ENCODE results near the gene RAPGEF4. TPM values are rescaled to one million over a fixed set of nuclear protein-coding genes. Genes with fewer than 3 reads are reported as not detected.

RAPGEF4 gene
- total and polyA plus RNA-seq, 2 of the 13 experiments (the other 11 are each of a cell fraction or from before 2014, with no cell fraction given): 0.78 to 0.91 TPM

DNA sequence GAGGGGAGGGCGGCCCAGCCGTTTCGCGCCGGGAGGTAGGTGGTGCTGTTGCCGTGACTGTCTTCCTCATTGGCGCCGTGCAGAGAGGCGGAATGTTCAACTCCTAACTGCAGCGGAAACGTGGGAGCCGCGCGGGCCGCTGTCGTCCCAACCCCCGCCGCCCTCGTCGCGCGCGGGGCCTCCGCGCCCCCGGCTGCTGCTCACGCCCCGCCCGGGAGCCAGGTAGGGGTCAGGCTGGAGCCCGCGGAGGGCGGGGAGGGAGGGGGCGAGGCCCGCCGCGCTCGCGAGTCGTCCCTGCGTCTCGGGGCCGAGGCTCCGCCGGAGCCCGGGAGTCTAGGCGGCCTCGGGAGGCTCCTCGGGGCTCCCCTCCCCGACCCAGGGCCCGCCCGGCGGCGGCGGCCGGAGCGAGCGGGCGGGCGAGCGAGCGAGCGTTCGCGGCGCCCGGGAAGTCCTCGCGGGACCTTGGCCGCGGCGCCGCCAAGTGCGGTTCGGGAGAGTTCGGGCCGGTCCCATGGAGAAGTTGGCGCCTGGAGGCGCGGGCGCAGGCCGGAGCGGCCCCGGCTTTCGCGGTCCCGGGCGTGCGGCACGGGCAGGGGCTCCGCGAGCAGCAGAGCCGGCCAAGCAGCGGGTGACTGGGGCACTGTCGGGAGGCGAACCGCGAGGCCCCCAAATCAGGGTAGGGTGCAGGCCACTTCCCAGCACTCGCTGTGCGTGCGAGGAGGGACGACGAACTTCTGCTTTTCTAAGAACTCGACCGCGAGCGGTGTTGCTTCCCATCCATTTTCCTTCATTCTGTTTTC is 340.3 kb downstream of the RAPGEF4 start, which contains the start of gene MAP3K20 (continued):
- TF ChIP-seq, protein P1, sequence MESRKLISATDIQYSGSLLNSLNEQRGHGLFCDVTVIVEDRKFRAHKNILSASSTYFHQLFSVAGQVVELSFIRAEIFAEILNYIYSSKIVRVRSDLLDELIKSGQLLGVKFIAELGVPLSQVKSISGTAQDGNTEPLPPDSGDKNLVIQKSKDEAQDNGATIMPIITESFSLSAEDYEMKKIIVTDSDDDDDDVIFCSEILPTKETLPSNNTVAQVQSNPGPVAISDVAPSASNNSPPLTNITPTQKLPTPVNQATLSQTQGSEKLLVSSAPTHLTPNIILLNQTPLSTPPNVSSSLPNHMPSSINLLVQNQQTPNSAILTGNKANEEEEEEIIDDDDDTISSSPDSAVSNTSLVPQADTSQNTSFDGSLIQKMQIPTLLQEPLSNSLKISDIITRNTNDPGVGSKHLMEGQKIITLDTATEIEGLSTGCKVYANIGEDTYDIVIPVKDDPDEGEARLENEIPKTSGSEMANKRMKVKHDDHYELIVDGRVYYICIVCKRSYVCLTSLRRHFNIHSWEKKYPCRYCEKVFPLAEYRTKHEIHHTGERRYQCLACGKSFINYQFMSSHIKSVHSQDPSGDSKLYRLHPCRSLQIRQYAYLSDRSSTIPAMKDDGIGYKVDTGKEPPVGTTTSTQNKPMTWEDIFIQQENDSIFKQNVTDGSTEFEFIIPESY (CRISPR knock-in tag; IDR thresholded peaks at IDR 0.05): no peak
- TF ChIP-seq, protein P2, sequence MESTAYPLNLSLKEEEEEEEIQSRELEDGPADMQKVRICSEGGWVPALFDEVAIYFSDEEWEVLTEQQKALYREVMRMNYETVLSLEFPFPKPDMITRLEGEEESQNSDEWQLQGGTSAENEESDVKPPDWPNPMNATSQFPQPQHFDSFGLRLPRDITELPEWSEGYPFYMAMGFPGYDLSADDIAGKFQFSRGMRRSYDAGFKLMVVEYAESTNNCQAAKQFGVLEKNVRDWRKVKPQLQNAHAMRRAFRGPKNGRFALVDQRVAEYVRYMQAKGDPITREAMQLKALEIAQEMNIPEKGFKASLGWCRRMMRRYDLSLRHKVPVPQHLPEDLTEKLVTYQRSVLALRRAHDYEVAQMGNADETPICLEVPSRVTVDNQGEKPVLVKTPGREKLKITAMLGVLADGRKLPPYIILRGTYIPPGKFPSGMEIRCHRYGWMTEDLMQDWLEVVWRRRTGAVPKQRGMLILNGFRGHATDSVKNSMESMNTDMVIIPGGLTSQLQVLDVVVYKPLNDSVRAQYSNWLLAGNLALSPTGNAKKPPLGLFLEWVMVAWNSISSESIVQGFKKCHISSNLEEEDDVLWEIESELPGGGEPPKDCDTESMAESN (CRISPR knock-in tag; conservative IDR thresholded peaks at IDR 0.05): no peak
- TF ChIP-seq SSRP1 (CRISPR knock-in tag; IDR thresholded peaks at IDR 0.05): no peak
- no peak for TF ChIP-seq ZNF460 (CRISPR knock-in tag; IDR thresholded peaks at IDR 0.05; ENCODE audit: borderline replicate concordance)
- TF ChIP-seq ZNF614 (CRISPR knock-in tag; IDR thresholded peaks at IDR 0.05; ENCODE audit: borderline replicate concordance): no peak
- TF ChIP-seq ARHGAP35 (CRISPR knock-in tag; IDR thresholded peaks at IDR 0.05; ENCODE audit: borderline replicate concordance): no peak; the same call in 1 of the 2 replicates
- TF ChIP-seq KMT2A (CRISPR knock-in tag; IDR thresholded peaks at IDR 0.05): peak; percentile 43
- 0 out of 2 replicates have a peak, but pooled peaks have one; percentile 37 for TF ChIP-seq ZNF768 (CRISPR knock-in tag; IDR thresholded peaks at IDR 0.05)
- peak; percentile 86 for TF ChIP-seq ZNF563 (CRISPR knock-in tag; IDR thresholded peaks at IDR 0.05)
- no peak for TF ChIP-seq ARID2 (CRISPR knock-in tag; IDR thresholded peaks at IDR 0.05; ENCODE audit: borderline replicate concordance)
- no peak for TF ChIP-seq NONO (IDR thresholded peaks at IDR 0.05)
- no peak for TF ChIP-seq NONO (CRISPR knock-in tag; conservative IDR thresholded peaks at IDR 0.05)
- TF ChIP-seq ZNF777 (CRISPR knock-in tag; IDR thresholded peaks at IDR 0.05): peak; percentile 85
- no peak for TF ChIP-seq ELF3 (CRISPR knock-in tag; IDR thresholded peaks at IDR 0.05)
- no peak for TF ChIP-seq ZNF264 (CRISPR knock-in tag; IDR thresholded peaks at IDR 0.05)
- TF ChIP-seq SPEN (CRISPR knock-in tag; IDR thresholded peaks at IDR 0.05; ENCODE audit: low read depth): peak; percentile 56; the same call in 1 of the 2 replicates
- TF ChIP-seq, protein P3, sequence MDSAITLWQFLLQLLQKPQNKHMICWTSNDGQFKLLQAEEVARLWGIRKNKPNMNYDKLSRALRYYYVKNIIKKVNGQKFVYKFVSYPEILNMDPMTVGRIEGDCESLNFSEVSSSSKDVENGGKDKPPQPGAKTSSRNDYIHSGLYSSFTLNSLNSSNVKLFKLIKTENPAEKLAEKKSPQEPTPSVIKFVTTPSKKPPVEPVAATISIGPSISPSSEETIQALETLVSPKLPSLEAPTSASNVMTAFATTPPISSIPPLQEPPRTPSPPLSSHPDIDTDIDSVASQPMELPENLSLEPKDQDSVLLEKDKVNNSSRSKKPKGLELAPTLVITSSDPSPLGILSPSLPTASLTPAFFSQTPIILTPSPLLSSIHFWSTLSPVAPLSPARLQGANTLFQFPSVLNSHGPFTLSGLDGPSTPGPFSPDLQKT (CRISPR knock-in tag; IDR thresholded peaks at IDR 0.05; ENCODE audit: borderline replicate concordance): no peak
- TF ChIP-seq ZNF496 (CRISPR knock-in tag; IDR thresholded peaks at IDR 0.05; ENCODE audit: insufficient replicate concordance): no peak
- TF ChIP-seq, protein P4, sequence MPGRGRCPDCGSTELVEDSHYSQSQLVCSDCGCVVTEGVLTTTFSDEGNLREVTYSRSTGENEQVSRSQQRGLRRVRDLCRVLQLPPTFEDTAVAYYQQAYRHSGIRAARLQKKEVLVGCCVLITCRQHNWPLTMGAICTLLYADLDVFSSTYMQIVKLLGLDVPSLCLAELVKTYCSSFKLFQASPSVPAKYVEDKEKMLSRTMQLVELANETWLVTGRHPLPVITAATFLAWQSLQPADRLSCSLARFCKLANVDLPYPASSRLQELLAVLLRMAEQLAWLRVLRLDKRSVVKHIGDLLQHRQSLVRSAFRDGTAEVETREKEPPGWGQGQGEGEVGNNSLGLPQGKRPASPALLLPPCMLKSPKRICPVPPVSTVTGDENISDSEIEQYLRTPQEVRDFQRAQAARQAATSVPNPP (CRISPR knock-in tag; IDR thresholded peaks at IDR 0.05): no peak; the same call in none of the 2 replicates
- TF ChIP-seq ZNF33A (CRISPR knock-in tag; IDR thresholded peaks at IDR 0.05; ENCODE audit: borderline replicate concordance): no peak
- TF ChIP-seq AHR (CRISPR knock-in tag; IDR thresholded peaks at IDR 0.05): peak; percentile 73; the same call in 1 of the 2 replicates
- no peak for TF ChIP-seq ZNF160 (CRISPR knock-in tag; IDR thresholded peaks at IDR 0.05)

Measured in HepG2 (cell line).